GM18907 (cell line): ENCODE measurements around the gene TOX2.
A peak's percentile ranks its signal among the peaks of the same experiment; 100 is the strongest.

Experiments
- ATAC-seq: cut with Tn5 transposase; IDR thresholded peaks from one replicate; pipeline ENCODE4 v1.9.1; 2021; ENCODE audit warnings: mild to moderate bottlenecking, moderate library complexity; ENCODE audit not compliant: unreplicated experiment

The TOX2 gene

DNA sequence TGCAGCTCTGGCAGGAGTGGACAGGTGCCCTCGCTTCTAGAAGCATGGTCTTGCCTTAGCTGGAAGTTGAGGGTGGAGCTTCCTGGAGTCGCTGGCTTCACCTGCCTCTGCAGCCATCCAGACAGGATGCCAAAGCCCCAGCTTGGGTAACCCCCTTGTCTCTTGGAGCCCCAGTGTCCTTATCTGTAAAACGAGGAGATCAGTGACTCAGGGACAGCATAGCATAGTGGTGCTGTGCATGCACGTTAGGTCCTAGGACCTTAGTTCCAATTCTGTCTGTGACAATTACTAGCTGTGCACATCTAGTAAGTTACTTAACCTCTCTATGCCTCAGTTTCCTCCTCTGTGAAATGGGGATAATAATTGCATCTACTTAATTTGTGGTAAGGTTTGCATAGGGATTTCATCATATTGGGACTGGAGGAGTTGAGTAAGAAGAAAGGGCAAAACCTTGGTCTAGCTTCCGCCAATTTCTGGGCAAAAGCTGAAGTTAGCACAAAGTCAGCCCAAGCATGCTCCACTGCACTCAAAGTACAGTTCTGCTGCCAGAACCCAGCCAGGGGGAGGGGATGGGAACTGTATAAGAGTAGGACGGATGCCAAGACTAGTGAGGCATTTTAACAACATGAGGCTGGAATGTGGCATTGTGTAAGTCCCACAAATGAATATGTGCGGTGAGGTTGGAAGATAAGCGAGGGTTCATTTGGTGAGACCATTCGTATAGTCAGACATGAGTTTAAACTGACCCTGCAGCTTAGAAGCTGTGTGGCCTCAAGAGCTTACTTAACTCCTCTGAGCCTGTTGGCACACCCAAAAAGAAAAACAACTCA, 24.5 kb downstream of the TOX2 start:
- no peak for ATAC-seq

DNA sequence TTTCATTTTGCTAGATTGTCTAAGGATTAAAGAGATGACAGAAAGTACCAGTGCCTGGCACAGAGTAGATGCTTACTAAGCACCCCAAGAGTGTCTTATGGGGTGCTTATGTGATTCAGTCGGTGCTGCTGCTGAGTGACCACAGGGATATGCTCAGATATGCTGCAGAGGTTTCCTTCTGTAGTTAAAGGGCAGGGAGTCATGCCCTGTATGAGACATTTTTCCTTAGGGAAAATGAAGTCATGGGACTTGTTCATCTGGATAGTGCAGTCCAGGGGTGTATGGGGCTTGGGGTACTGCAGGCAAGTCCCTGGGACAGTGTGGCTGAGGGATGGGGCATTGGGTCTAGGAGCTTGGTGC, 25.1 kb downstream of the TOX2 start:
- ATAC-seq: no peak

DNA sequence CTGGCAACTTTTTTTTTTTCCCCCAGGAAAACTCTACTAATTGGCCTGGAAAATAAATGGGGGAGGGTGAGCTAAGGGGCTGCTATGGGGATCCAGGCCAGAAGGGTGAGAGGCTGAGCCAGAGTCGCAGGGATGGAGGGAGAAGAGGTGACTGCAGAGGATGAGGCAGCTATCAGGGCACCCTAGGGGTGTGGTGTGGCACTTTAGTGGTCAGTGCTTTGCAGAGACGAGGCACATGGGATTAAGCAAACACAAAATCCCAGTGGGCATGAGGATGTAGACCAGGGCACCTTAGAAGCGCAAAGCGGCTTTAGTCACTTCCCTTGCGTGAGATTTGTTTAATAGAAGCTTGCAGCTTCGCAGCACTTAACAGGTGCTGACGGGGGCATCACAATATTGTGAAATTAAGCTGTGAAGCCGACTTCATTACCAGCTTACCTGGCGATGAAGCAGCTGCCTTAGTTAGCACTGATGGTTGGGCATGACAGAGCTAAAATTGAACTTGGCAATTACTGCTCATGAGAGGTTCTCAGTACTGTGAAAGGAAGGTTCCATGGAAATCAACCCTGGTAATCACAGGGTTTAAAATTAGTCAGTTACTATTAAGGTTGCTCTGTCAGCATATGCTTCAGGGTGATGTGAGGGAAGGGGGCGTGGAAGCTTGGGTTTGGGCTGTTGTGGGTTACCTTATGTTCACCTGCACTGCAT, 26.0 kb downstream of the TOX2 start:
- no peak for ATAC-seq

DNA sequence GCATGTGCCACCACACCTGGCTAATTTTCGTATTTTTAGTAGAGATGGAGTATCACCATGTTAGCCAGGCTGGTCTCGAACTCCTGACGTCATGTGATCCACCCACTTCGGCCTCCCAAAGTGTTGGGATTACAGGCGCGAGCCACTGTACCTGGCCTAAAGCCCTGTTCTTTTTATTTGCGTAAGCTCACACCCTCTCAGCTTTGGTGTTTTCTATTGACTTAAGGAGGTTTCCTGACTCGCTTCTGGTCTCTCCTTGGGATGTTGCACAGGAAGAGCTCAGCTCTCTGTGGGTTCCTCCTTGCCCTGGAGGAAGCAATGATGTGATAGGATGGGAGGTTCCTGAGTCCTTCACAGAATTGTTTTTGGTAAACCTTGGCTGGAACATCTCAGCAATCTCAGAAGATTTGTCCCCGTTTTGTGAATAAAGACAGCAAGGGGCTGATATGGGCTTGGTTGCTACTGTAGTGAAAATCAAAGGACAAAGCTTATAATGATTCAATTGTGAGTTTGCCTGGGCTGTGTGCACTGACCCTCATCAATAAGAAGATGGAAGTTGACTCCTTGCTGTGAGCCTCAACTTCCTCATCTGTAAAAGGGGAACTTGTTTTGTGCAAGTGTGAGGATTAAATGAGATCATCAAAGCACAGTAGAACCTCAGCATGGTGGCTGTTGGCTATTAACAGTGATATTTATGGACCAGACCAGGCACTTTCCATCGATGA, 27.0 kb downstream of the TOX2 start:
- no peak for ATAC-seq

DNA sequence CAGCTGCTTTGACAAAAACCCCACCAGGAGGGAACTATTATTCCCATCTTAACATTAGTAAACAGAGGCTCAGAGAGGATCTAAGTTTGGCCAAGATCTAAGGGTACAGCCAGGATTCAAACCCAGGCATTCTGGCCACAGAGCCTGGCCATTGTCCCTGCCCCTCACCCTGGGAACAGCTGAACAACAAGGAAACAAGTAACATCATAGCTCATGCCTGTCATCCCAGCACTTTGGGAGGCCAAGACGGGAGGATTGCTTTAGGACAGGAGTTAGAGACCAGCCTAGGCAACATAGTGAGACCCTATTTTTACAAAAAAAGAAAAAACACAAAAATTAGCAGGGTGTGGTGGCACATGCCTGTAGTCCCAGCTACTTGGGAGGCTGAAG, 27.5 kb downstream of the TOX2 start:
- no peak for ATAC-seq

DNA sequence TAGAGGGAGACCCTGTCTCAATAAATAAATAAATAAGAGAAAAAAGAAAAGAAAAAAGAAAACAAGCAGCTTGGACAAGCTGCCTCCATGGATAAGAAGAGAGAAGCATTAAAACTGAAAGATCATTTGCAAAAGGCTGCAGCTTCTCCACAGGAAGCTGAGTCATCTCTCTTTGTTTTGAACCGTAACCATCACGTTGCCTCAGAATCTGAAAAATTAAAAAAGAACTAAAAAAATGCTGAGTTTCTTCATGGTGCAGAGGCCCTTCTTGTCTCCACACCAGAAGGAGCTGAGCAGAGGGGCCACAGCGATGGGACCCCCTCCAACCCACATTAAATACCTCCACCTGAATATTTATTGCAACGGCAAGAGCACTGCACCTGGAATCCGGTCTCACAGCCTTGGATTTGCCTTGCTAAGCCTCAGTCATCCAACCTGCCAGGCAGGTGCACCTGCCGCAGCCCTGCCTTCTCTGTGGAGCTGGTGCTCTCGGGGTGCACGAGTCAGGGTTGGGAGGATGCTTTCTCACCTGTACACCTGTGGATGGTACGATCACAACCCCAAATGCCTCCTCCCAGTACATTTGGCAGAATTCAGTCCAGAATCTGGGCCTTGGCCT, 28.1 kb downstream of the TOX2 start:
- ATAC-seq: peak; percentile 46

DNA sequence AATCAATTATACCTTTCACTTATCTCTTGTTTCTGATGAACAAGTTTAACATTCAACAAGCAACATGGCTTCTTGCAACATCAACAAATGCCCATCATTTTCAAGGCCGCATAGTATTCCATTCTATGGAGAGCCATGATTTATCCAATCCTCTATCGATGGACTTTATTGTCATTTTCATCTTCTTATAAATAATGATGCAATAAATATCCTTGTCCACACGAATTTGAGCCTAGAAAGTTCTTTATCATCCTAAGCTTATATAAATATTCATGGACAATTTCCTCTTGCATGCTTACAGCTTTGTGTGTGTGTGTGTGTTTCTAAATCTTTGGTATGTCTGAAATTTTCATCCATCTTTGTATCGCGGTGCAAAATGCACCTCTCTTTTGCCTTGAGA, 29.1 kb downstream of the TOX2 start:
- no peak for ATAC-seq

DNA sequence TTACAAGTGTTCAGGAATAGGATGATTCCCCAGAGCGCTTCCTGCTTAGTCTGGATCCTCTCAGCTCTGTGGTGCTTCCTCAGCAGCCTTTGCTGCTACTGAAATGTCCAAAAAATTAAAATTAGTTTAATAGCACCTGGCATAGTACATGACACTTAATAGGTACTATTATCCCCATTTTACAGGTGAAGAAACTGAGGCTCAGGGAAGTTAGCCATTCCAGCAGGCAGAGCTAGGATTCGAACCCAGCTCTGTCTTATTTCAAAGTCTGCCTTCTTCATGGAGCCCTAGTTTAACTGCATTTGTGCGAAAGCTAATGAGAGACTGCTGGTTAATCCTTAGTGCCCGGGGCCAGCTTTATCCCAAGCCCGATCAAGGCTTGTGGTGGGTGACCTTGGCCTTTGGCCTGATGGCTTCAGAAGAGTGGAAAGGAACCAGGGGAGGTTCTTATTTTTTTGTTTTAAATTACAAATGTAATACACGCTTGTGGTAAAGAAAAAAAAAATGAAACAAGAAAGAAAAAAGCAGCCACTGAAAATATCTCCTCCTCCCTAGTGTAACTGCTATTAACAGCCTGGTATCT, 30.1 kb downstream of the TOX2 start:
- ATAC-seq: no peak

DNA sequence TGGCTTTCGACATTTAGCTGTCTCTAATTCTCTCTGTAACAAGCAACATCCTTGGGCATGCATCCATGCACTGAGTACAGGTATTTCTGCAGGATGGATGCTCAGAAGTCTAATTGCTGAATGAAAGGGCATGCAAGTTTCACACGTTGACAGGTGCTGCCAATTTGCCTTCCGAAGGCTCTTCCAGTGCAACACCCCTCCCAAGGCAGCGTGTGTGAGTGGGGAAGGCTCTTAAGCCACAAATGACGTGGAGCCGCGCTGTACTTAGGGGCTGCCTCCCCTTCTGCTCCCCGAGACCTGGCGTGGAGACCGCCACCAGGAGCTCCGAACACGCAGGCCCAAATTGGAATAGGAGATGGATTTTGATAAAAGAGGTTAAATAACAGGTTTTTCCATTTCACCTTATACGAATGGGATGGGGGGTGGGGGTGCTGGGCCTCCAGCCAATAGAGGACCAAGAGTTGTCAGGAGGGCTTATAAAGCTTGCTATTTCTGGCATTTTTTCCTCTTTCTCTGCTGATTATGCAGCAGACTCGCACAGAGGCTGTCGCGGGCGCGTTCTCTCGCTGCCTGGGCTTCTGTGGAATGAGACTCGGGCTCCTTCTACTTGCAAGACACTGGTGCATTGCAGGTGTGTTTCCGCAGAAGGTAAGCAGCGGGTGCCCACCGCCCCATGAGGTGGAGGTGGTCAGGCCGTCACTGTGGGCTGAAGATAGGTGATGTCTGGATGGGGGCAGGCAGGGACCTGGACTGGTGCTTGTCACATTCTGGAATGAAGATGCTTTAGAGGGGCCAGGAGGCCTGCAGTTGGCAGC, 30.9 kb downstream of the TOX2 start:
- ATAC-seq: no peak

DNA sequence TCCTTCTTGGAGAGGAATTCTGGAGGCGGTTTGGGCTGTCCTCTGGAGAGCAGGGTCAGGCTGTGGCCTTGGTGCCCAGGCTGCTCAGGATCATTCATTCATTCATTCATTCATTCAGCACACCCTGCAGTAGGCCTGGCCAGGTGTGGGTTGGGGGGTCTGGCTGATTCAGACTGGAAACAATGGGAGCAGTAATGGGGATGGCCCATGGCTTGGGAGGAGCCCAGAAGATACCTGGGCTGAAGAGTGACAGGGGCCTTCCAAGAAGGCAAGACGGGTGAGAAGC, 31.5 kb downstream of the TOX2 start:
- ATAC-seq: no peak

DNA sequence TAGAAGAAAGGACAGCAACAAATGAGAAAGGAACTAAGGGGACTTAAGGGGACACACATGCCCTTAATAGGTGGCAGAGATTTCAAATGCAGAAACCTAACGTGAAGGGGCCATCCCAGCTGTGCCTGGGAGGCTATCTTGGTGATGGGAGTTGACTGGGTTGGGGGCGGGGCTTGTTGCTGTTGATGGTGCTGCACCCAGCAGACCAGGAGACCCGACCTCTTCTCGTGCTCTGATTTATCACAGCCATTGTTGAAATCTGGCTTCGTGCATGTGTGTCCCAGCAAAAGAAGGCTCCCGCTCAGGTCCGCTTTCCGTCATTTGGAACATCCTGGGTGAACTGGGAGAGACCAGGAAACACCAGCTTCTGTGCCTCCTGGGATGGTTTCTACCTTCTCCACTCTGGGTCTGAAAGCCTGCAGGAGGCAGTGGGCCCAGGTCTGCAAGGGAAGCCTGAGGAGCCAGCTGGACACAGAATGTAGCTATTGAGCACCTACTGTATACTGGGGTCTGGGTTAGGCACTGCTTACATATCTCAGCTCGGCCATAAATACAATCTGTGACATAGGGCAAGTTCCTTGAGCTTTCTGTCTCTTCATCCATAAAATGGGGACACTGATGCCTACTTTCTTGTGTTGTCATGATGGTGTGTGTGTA, 32.1 kb downstream of the TOX2 start:
- ATAC-seq: no peak

DNA sequence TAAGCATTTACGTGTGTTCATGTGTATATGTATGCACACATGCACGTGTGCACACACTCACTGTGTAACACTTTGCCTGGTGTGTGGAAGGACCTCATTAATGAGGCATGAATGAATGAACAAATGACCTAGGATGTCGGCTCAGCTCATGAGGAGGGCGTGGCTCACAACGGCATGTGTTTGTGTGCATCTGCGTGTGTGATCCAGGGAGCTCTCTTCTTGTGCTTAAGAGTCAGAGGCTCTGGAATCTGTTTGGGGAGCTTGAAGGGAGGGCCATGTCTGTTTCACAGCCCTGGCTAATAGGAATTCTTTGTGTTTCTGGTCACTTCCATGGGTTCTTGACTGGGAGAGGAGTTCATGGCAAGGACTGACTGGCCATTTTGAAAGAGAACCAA, 32.7 kb downstream of the TOX2 start:
- no peak for ATAC-seq

DNA sequence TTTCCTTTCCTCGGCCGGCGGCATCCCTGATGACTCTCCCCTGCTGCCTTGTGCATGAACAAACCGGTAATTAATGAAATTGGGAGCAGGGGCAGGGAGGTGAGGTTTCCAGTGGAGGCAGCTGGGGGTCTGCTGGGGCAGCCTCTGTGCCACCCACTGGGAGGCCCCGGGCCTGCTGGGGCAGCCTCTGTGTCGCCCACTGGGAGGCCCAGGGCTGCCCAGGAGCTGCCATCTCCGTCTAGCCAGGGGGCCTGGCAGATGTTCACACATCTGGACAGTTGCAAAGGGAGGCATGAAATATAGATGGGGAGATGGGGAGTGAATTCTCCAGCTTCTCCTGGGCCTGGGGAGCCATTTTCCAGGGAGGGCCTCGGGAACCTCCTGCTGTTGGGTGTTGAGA, 33.8 kb downstream of the TOX2 start:
- no peak for ATAC-seq

DNA sequence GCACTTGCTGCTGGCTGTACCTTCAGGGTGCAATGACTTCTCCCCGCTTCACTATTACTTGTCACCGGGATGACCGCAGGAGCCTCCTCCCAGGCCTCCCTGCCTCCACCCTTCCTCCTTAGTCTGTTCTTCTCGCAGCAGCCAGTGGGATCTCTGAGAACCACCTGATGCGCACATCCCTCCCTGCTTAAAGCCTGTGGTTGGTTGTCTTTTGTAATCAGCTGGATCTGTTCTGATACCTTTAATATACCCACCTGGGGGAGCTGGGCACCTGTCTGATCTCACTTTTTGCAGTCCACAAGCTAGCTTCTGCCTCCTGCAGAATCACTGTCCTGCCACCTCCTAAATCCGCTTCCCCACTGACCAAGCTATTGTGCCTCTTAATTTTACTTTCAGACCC, 34.6 kb downstream of the TOX2 start:
- ATAC-seq: no peak

DNA sequence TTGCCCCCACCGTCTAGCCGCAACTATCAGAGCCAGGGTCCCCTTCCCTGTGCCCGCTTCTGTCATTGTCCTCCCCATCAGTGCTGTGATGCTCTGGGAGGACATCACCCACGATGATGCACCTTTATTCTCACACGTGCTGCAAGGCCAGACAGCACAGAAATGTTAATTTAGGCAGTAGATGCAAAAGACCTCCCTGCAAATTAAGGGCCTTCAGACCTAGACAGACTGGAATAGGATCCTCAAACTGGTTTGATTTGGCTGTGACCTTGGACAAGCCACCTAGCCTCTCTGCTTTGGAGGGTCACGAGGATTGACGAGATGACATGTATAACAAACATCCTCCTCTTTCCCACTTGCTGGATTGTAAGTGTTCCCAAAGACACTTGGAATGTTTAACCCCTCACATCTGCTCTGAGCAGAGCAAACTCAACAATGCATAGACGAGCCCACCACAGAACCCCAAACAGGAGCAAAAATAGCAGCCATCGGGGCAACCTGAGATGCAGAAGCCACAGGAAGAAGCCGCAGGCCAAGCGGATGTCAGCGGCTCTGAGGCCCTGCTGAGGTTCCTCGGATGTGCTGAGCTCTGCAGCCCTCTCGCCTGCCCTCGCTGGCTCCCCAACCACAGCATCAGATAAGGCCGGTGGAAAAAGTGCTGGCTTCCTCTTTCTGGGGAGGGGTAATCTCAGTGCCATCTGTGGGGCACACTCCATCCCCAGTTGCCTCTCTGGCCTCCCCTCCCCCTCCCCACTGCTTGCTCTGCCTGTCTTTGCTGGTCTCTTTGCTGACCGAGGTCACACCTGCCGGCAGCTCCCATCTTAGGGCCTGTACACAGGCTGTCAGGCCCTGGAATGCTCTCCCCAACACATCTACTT, 35.3 kb downstream of the TOX2 start:
- ATAC-seq: peak; percentile 73

DNA sequence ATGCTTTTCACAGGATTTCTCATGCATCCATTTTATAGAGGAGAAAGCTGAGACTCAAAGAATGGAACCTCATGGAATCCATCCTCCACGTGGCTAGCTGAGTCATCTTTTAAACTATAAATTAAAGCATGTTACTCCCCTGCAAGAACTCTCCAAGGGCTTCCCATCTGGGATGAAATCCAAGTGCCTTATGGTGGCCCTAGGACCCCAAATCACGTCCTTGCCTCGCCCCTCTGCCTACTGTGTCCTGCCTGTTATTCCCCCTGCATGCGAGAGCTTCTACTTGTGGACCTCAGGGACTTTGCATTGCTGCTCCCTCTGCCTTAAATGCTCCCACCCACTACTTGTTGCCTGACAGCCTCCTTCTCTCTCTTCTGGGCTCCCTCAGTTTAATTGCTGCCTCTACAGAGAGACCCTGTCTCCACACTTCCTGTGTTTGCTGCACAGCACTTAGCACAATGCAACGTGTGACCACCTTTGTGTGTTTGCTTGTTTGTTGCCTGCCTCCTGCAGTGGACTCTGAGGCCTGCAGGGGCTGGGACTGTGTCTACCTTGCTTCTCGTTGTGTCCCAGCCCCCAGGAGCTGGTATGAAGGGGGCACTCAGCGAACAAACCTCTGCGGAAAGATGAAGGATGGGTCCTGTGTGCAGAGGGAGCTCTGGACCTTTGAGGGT, 39.4 kb downstream of the TOX2 start:
- no peak for ATAC-seq

DNA sequence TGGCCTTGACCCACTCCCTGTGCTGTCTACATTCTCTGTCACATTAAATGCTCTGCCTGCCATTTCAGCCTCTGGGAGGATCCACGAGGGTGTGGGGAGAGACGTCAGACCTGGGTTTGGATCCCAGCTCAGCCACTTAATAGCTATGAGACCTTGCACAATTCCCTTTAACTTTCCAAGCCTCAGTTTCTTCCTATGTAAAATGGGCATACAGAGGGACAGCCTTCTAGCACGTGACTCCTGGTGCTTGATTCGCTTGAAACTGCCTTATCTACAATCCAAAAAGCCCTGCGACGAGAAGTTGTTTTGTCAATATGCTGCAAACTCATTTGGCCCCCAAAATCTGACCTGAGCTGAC, 40.0 kb downstream of the TOX2 start:
- ATAC-seq: no peak

DNA sequence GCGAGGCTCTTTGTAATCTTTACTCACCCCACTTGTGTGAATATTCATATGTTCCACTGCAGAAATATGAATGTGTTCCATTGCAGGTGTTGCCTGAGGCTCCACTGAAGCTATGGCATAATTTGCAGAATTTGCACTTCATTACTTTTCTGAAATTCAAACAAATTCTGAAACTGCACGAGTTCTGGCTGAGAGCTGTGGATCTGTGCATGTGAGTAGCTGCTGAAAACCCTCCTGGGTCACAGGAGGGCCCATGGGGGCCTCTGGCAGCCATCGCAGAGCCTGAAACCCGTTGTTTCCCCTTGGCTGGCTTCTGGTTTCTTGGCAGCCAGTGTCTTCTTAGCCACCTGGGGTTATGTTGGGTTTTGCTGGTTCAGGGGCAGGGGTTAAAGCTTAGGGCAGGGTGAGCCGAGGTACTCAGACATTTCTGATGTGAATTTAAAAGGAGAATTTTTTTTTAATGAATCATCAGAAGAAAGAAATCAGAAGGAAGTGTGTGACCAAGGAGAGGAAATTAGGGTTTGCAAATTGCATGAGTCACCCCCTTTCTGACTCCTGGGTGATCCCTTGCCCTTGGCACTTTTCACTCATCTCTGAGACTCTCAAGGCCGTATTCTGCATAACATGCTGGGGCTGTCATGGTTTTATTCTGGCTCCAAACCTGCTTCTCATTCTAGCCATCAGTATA, 40.6 kb downstream of the TOX2 start:
- peak; percentile 73 for ATAC-seq
